ENCODE data around the gene CBFA2T2. TPM values are rescaled to one million over a fixed set of nuclear protein-coding genes. Genes with fewer than 3 reads are reported as not detected.
A peak's percentile ranks its signal among the peaks of the same experiment; 100 is the strongest.
"Not testable (repeated sequence)": the region's sequence is repeated elsewhere in the genome, so short reads cannot be mapped to it uniquely, and the experiment has no call there.

CBFA2T2 gene
- total RNA-seq, 6 donors from 2014 or later: 10.0 to 35.6 (median 16.2) TPM

GRCh38 chr20:33558348-33559144 lies 68.7 kb downstream of the CBFA2T2 start:
- peaks cover 19 to 21% (median 20%) of the 10 kb centered on the region in 4 donors for H3K4me1 ChIP-seq
- WGBS, 2 donors: 96% methylated on average over 9 of the region's 9 CpGs
- H3K4me3 ChIP-seq: no peak overlapping the region
- H3K9me3 ChIP-seq: no peaks in the 10 kb centered on the region
- ATAC-seq (ENCODE audit: low FRiP score in 2 of 2) (no peak), DNase-seq (no peak)
- no peaks in the 10 kb centered on the region for H3K27me3 ChIP-seq
- TF ChIP-seq POLR2AphosphoS5 (IDR thresholded peaks at IDR 0.05) (no peak), POLR2A (IDR thresholded peaks at IDR 0.05) (no peak), EP300 (IDR thresholded peaks at IDR 0.05) (no peak), CTCF (IDR thresholded peaks at IDR 0.05) (no peak)
- no peak overlapping the region for H3K27ac ChIP-seq
- H3K36me3 ChIP-seq: no peaks in the 10 kb centered on the region

GRCh38 chr20:33559212-33559611 lies 69.3 kb downstream of the CBFA2T2 start:
- DNase-seq (no peak), ATAC-seq (ENCODE audit: low FRiP score in 2 of 2) (no peak)
- TF ChIP-seq POLR2A (IDR thresholded peaks at IDR 0.05) (no peak), EP300 (IDR thresholded peaks at IDR 0.05) (no peak), POLR2AphosphoS5 (IDR thresholded peaks at IDR 0.05) (no peak), CTCF (IDR thresholded peaks at IDR 0.05) (no peak)
- 82 to 96% methylated on average over 2 of the region's 2 CpGs for WGBS, 2 donors
- H3K4me1 ChIP-seq: peaks cover 19 to 21% (median 20%) of the 10 kb centered on the region in 4 donors
- H3K27me3 ChIP-seq: no peaks in the 10 kb centered on the region
- H3K9me3 ChIP-seq: no peaks in the 10 kb centered on the region
- H3K4me3 ChIP-seq: no peak overlapping the region
- H3K27ac ChIP-seq: no peak overlapping the region
- H3K36me3 ChIP-seq: no peaks in the 10 kb centered on the region

GRCh38 chr20:33560026-33560425 lies 70.1 kb downstream of the CBFA2T2 start:
- DNase-seq (no peak), ATAC-seq (ENCODE audit: low FRiP score in 2 of 2) (no peak)
- Histone ChIP-seq H3K9me3 (no peaks in the 10 kb centered on the region), H3K4me3 (no peak overlapping the region), H3K36me3 (no peaks in the 10 kb centered on the region), H3K27ac (no peak overlapping the region), H3K27me3 (no peaks in the 10 kb centered on the region), H3K4me1 (peaks cover 14 to 20% (median 15%) of the 10 kb centered on the region in 4 donors)
- TF ChIP-seq POLR2AphosphoS5 (IDR thresholded peaks at IDR 0.05) (no peak), CTCF (IDR thresholded peaks at IDR 0.05) (no peak), POLR2A (IDR thresholded peaks at IDR 0.05) (no peak), EP300 (IDR thresholded peaks at IDR 0.05) (no peak)
- 87 to 93% methylated on average over 2 of the region's 2 CpGs for WGBS, 2 donors

GRCh38 chr20:33561053-33561452 lies 71.2 kb downstream of the CBFA2T2 start:
- not testable (repeated sequence) for H3K36me3 ChIP-seq; H3K9me3 ChIP-seq; H3K4me3 ChIP-seq; DNase-seq; ATAC-seq (ENCODE audit: low FRiP score in 2 of 2); H3K27ac ChIP-seq; H3K27me3 ChIP-seq
- 95 to 98% methylated on average over 6 of the region's 6 CpGs for WGBS, 2 donors
- peaks cover 10 to 14% (median 12%) of the 10 kb centered on the region in 4 donors for H3K4me1 ChIP-seq

- TF ChIP-seq POLR2AphosphoS5 (IDR thresholded peaks at IDR 0.05) (peak in 1 of 2 donors; percentile 48), EP300 (IDR thresholded peaks at IDR 0.05) (no peak)
- peak in 1 of 2 donors; percentile 41 for DNase-seq
- Histone ChIP-seq H3K36me3 (no peaks in the 10 kb centered on the region), H3K9me3 (no peaks in the 10 kb centered on the region), H3K4me3 (peak overlapping the region in 1 of 4 donors; percentile 13), H3K27ac (no peak overlapping the region), H3K4me1 (peaks cover 10 to 14% (median 12%) of the 10 kb centered on the region in 4 donors), H3K27me3 (no peaks in the 10 kb centered on the region)
- ATAC-seq (ENCODE audit: low FRiP score in 2 of 2): peak; percentile 81 to 96
- 29 to 31% methylated on average over 5 of the region's 5 CpGs for WGBS, 2 donors
Observed at GRCh38 chr20:33561692-33562601, 72.1 kb downstream of the CBFA2T2 start.

Data from upper lobe of left lung (tissue), 6 donors.